ENCODE measurements around the gene IL1RAPL1. TPM values are rescaled to one million over a fixed set of nuclear protein-coding genes. Genes with fewer than 3 reads are reported as not detected.
A peak's percentile ranks its signal among the peaks of the same experiment; 100 is the strongest.

IL1RAPL1 gene
- polyA plus RNA-seq, 1 of the 3 experiments (the other 2 are of a cell fraction), result 2.8 TPM

DNA sequence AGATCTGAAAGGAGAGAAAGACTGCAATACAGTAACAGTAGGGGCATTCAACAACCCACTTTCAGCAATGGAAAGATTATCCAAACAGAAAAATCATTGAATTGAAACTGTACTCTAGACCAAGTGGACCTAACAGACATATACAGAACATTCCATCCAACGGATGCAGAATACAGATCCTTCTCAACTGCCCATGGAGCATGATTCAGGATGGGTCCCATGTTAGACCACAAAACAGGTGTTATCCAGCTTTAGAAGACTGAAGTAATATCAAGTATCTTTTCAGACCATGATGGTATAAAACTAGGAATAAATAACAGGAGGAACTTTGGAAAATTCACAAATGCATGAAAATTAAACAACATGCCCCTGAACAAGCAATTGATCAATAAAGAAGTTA lies 1060.9 kb downstream of the IL1RAPL1 start:
- Histone ChIP-seq H3K4me1 (ENCODE audit: control insufficient read depth in 1 of 2, insufficient read depth in 2 of 2, low read depth in 1 of 2, low read length in 1 of 2) (peaks cover 0 to 4% of the 10 kb centered on the region in 2 experiments; a peak in 1 of 4 replicates), H3K4me3 (ENCODE audit: low read depth in 2 of 2, low read length in 1 of 2) (no peak overlapping the region), H2AFZ (ENCODE audit: low read depth) (0 out of 2 replicates have a peak overlapping the region, but pooled peaks have one; percentile 64), H3K27me3 (ENCODE audit: insufficient read depth) (no peaks in the 10 kb centered on the region), H3K79me2 (ENCODE audit: insufficient read depth) (no peaks in the 10 kb centered on the region), H3K4me2 (peak overlapping the region; percentile 17), H3K27ac (ENCODE audit: low read depth in 2 of 2, low read length in 1 of 2) (no peak overlapping the region), H4K20me1 (ENCODE audit: insufficient read depth) (no peaks in the 10 kb centered on the region), H3K9ac (no peak overlapping the region), H3K9me3 (no peaks in the 10 kb centered on the region), H3F3A (replicated peaks; ENCODE audit: insufficient read depth) (peaks cover 7% of the 10 kb centered on the region), H3K9me2 (no peaks in the 10 kb centered on the region), H3K36me3 (replicated peaks in 1 of 2; ENCODE audit: control insufficient read depth in 1 of 2, insufficient read depth in 2 of 2, low read length in 1 of 2) (peaks cover 0 to 3% of the 10 kb centered on the region in 2 experiments)
- 58% methylated on average over 1 of the region's 1 CpG for WGBS (ENCODE audit: low lambda C conversion rate)
- DNase-seq, result no peak
- CTCF ChIA-PET, result no interaction called here
- POLR2A ChIA-PET, result no interaction called here
- TF ChIP-seq FOXM1 (IDR thresholded peaks at IDR 0.05; ENCODE audit: low read depth), result no peak
- TF ChIP-seq, protein P1, sequence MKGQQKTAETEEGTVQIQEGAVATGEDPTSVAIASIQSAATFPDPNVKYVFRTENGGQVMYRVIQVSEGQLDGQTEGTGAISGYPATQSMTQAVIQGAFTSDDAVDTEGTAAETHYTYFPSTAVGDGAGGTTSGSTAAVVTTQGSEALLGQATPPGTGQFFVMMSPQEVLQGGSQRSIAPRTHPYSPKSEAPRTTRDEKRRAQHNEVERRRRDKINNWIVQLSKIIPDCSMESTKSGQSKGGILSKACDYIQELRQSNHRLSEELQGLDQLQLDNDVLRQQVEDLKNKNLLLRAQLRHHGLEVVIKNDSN (IDR thresholded peaks at IDR 0.05; ENCODE audit: borderline replicate concordance, low read depth), result no peak
- TF ChIP-seq EP300 (IDR thresholded peaks at IDR 0.05; ENCODE audit: borderline replicate concordance in 1 of 2, low read depth in 1 of 2, low read length in 1 of 2), result no peak
- TF ChIP-seq TCF12 (IDR thresholded peaks at IDR 0.05), result no peak
- TF ChIP-seq RAD21 (IDR thresholded peaks at IDR 0.05; ENCODE audit: low read length), result no peak
- no peak for TF ChIP-seq RFX5 (IDR thresholded peaks at IDR 0.05; ENCODE audit: low read length)
- no peak for TF ChIP-seq MEF2A (IDR thresholded peaks at IDR 0.05; ENCODE audit: borderline replicate concordance, low read depth)
- TF ChIP-seq GATA2 (CRISPR knock-in tag; IDR thresholded peaks at IDR 0.05), result no peak
- TF ChIP-seq CHD2 (IDR thresholded peaks at IDR 0.05; ENCODE audit: low read length, partially characterized antibody), result no peak
- TF ChIP-seq NRF1 (IDR thresholded peaks at IDR 0.05; ENCODE audit: low read depth, low read length), result no peak
- no peak for TF ChIP-seq NFIC (IDR thresholded peaks at IDR 0.05; ENCODE audit: borderline replicate concordance)
- no peak for TF ChIP-seq RXRA (IDR thresholded peaks at IDR 0.05; ENCODE audit: borderline replicate concordance, low read depth)
- TF ChIP-seq TEAD4 (IDR thresholded peaks at IDR 0.05; ENCODE audit: borderline replicate concordance, insufficient read depth), result no peak

DNA sequence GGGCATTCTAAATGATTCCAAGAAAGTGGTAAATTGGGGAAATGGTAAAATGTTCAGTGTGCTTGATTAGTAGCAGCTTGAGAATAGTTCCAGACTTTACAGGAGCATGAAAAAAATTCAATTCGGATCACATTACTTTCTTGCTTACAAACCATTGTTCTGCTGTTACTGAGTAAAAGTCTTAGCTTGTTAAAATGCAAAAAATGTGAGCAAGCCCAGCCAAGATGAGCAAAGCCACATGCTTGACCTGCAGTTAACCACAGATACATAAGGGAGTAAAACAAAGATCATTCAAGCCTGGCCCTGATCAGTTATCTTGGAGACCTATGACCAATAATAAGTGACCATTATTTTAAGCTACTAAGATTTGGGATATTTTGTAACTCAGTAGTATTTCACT lies 1065.2 kb downstream of the IL1RAPL1 start:
- DNase-seq, result no peak
- H3K4me3 ChIP-seq (ENCODE audit: low read depth in 2 of 2, low read length in 1 of 2), result no peak overlapping the region
- peak overlapping the region; percentile 65 to 86; a peak in 3 of 4 replicates for H3K27ac ChIP-seq (ENCODE audit: low read depth in 2 of 2, low read length in 1 of 2)
- ChIA-PET POLR2A (no interaction called here), CTCF (no interaction called here)
- peak overlapping the region; percentile 23; the same call in 1 of the 2 replicates for H2AFZ ChIP-seq (ENCODE audit: low read depth)
- H3K9ac ChIP-seq, result peak overlapping the region; percentile 6; the same call in 1 of the 2 replicates
- H3K9me2 ChIP-seq, result no peaks in the 10 kb centered on the region
- WGBS (ENCODE audit: low lambda C conversion rate), result 6% methylated on average over 1 of the region's 1 CpG
- peaks cover 0 to 3% of the 10 kb centered on the region in 2 experiments for H3K36me3 ChIP-seq (replicated peaks in 1 of 2; ENCODE audit: control insufficient read depth in 1 of 2, insufficient read depth in 2 of 2, low read length in 1 of 2)
- H4K20me1 ChIP-seq (ENCODE audit: insufficient read depth), result no peaks in the 10 kb centered on the region
- peaks cover 0 to 4% of the 10 kb centered on the region in 2 experiments; a peak in 1 of 4 replicates for H3K4me1 ChIP-seq (ENCODE audit: control insufficient read depth in 1 of 2, insufficient read depth in 2 of 2, low read depth in 1 of 2, low read length in 1 of 2)
- H3K4me2 ChIP-seq, result peak overlapping the region; percentile 43; the same call in 1 of the 2 replicates
- H3F3A ChIP-seq (replicated peaks; ENCODE audit: insufficient read depth), result peaks cover 10% of the 10 kb centered on the region
- no peaks in the 10 kb centered on the region for H3K27me3 ChIP-seq (ENCODE audit: insufficient read depth)
- H3K9me3 ChIP-seq, result no peaks in the 10 kb centered on the region
- no peaks in the 10 kb centered on the region for H3K79me2 ChIP-seq (ENCODE audit: insufficient read depth)
- no peak for TF ChIP-seq NRF1 (IDR thresholded peaks at IDR 0.05; ENCODE audit: low read depth, low read length)
- no peak for TF ChIP-seq RAD21 (IDR thresholded peaks at IDR 0.05; ENCODE audit: low read length)
- peak; percentile 90 for TF ChIP-seq TEAD4 (IDR thresholded peaks at IDR 0.05; ENCODE audit: borderline replicate concordance, insufficient read depth)
- peak; percentile 50; the same call in 1 of the 2 replicates for TF ChIP-seq ZBTB33 (IDR thresholded peaks at IDR 0.05; ENCODE audit: borderline replicate concordance, low read depth)
- no peak; the same call in 1 of the 2 replicates for TF ChIP-seq ELF1 (IDR thresholded peaks at IDR 0.05)
- no peak for TF ChIP-seq CHD2 (IDR thresholded peaks at IDR 0.05; ENCODE audit: low read length, partially characterized antibody)
- no peak for TF ChIP-seq GATA2 (CRISPR knock-in tag; IDR thresholded peaks at IDR 0.05)
- no peak for TF ChIP-seq GABPA (IDR thresholded peaks at IDR 0.05; ENCODE audit: low read depth)
- no peak for TF ChIP-seq SMC3 (IDR thresholded peaks at IDR 0.05; ENCODE audit: low read depth, low read length)
- peak; percentile 71; the same call in 1 of the 2 replicates for TF ChIP-seq JUND (IDR thresholded peaks at IDR 0.05)
- TF ChIP-seq, protein P1 (IDR thresholded peaks at IDR 0.05; ENCODE audit: borderline replicate concordance, low read depth), result no peak
- peak; percentile 95 for TF ChIP-seq TCF12 (IDR thresholded peaks at IDR 0.05)
- TF ChIP-seq, protein P2, sequence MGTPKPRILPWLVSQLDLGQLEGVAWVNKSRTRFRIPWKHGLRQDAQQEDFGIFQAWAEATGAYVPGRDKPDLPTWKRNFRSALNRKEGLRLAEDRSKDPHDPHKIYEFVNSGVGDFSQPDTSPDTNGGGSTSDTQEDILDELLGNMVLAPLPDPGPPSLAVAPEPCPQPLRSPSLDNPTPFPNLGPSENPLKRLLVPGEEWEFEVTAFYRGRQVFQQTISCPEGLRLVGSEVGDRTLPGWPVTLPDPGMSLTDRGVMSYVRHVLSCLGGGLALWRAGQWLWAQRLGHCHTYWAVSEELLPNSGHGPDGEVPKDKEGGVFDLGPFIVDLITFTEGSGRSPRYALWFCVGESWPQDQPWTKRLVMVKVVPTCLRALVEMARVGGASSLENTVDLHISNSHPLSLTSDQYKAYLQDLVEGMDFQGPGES (IDR thresholded peaks at IDR 0.05; ENCODE audit: low read depth, low read length), result no peak
- no peak for TF ChIP-seq CTCF (IDR thresholded peaks at IDR 0.05)
- peak; percentile 70 for TF ChIP-seq RFX5 (IDR thresholded peaks at IDR 0.05; ENCODE audit: low read length)
- peak; percentile 67; the same call in 1 of the 2 replicates for TF ChIP-seq FOXM1 (IDR thresholded peaks at IDR 0.05; ENCODE audit: low read depth)
- TF ChIP-seq RCOR1 (IDR thresholded peaks at IDR 0.05; ENCODE audit: low read length), result no peak

Measured in SK-N-SH (cell line).